ENCODE results near the gene ORM2. TPM values are rescaled to one million over a fixed set of nuclear protein-coding genes. Genes with fewer than 3 reads are reported as not detected.

Gene ORM2
- total and polyA plus RNA-seq, 8 donors, result 0.46 to 29.9 (median 1.7) TPM

DNA sequence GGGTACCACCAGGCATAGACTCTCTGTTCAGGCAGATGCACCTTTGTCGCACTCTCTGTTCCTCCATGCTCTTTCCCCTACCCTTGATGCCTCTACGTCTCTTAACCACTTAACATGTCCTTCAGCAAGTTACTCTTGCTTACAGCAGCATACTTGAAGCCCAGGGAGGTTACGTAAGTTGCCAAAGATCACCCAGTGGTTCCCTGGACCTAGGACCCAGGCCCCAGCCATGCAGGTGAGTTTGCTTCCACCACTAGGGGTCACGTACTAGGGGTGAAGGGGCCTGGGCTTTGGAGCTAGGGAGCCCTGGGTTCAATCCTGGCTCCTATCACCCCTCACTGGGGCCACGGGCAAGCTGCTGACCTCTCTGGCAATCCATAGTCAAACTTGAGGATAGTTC lies 49.2 kb downstream of the ORM2 start:
- Histone ChIP-seq H3K4me1 (peaks cover 10 to 91% of the 10 kb centered on the region in 2 donors), H3K27ac (peak overlapping the region in 1 of 2 donors; percentile 3), H3K36me3 (peaks cover 0 to 65% of the 10 kb centered on the region in 2 donors), H3K4me3 (no peak overlapping the region), H3K27me3 (no peaks in the 10 kb centered on the region), H3K9me3 (no peaks in the 10 kb centered on the region)
- intact Hi-C loops (cut with DNase I), result no loop called here
- DNase-seq (no peak), ATAC-seq (no peak)
- no peak for TF ChIP-seq CTCF (IDR thresholded peaks at IDR 0.05)

Other genes with a start within 250 kb of the ORM2 start
- gene KIF12, start 230.6 kb upstream of the ORM2 start, total RNA-seq, result 1 to 10 TPM; 2.4 to 9.0 TPM
- gene KIF12, start 230.6 kb upstream of the ORM2 start, polyA plus RNA-seq (ENCODE audit: insufficient read length in 6 of 6), result 10 to 100 TPM; 32.6 to 54.7 (median 44.8) TPM
- gene COL27A1, start 174.3 kb upstream of the ORM2 start, total RNA-seq, result 10 to 100 TPM; 15.8 to 23.5 TPM
- 100 to 1,000 TPM; 112 to 180 (median 168) TPM for gene COL27A1, start 174.3 kb upstream of the ORM2 start, polyA plus RNA-seq (ENCODE audit: insufficient read length in 6 of 6)
- gene ORM1, start 6.8 kb upstream of the ORM2 start, total RNA-seq, result 10 to 100 TPM in 1 of 2 donors, 1 to 10 TPM in 1; 6.9 to 87.0 TPM
- 1 to 10 TPM; 3.0 to 6.9 (median 4.5) TPM for gene ORM1, start 6.8 kb upstream of the ORM2 start, polyA plus RNA-seq (ENCODE audit: insufficient read length in 6 of 6)
- gene AKNA, start 58.1 kb downstream of the ORM2 start, total RNA-seq, result 10 to 100 TPM; 25.1 to 55.3 TPM
- gene AKNA, start 58.1 kb downstream of the ORM2 start, polyA plus RNA-seq (ENCODE audit: insufficient read length in 6 of 6), result 10 to 100 TPM; 31.4 to 39.9 (median 36.7) TPM
- gene WHRN, start 175.6 kb downstream of the ORM2 start, total RNA-seq, result 1 to 10 TPM; 5.1 to 6.8 TPM
- 10 to 100 TPM in 5 of 6 donors, 1 to 10 TPM in 1; 9.3 to 17.3 (median 12.0) TPM for gene WHRN, start 175.6 kb downstream of the ORM2 start, polyA plus RNA-seq (ENCODE audit: insufficient read length in 6 of 6)